Activated CD4-positive, alpha-beta T cell treated with anti-CD3 and anti-CD28 coated beads, Interleukin-2, Interleukin-6, amounts not matched to agents 100 ng/mL and 50 ng/mL, durations not matched to agents 16 hours and 8 hours (primary cell): ENCODE measurements around the gene PACSIN2.
A peak's percentile ranks its signal among the peaks of the same experiment; 100 is the strongest.

Experiments used
- DNase-seq: peaks from one replicate; pipeline ENCODE4 v3.0.0-alpha.2; 2020

PACSIN2 gene

GRCh38 chr22:42855721-42856120, 159.2 kb downstream of the PACSIN2 start:
- no peak for DNase-seq

- DNase-seq: no peak
Measured at GRCh38 chr22:42855211-42855610, 159.7 kb downstream of the PACSIN2 start.

DNA sequence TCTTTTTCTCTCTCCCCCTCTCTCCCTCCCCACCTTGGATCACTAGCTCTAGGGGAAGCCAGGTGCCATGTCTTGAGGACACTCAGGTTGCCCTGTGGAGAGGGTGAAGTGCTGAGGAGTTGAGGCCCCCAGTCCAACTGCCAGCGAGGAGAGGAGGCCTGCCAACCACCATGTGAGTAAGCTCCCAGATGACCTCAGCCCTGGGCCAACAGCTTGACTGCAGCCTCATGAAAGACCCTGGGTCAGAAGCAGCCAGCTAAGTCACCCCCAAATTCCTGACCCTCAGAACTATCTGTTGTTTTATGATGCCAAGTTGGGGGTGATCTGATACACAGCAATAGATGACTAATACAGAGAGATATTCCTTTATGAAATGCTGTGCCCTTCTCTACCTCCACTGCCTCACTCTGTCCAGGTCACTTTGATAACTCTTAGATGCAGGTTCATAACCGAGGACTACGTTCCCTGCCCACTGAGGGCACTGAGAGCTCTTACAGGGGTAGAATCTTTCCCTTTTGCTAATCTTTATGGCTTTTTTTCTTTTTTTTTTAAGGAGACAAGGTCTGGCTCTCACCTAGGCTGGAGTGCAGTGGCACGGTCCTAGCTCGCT, 165.9 kb downstream of the PACSIN2 start:
- DNase-seq: no peak

- DNase-seq: no peak
Measured at GRCh38 chr22:42847110-42847509, 167.8 kb downstream of the PACSIN2 start.

GRCh38 chr22:42844756-42845155, 170.2 kb downstream of the PACSIN2 start:
- DNase-seq: no peak

DNA sequence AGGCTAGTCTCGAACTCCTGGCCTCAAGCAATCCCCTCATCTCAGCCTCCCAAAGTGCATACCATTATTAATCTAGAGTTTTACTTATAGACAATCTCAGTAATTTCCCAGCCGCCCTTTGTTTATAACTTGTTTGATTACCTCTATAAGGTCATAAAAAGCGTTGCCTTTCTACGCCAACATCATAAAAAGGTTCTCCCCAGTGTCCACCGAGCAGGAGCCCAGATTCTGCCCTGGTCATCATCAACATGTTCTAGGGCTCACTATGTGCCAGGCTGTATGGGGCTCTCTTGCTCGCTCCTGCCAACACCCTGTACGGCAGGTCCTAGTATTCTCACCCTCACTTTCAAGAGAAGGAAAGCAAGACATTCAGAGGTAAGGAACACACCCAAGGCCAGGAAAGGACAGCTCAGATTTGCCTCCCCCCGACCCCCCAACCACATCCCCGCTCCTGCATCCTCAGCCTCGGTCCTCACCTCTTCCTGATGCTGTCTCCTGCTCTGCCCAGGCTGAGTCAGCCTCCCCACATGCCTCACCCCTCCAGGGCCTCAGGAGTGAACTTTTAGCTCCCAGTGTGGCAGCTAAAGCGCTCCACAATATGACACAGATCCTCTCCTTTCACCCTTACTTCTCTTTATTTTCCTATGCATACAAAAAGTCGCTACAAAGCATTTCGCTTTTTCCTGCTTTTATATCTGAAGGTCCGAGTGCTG, 172.1 kb downstream of the PACSIN2 start:
- DNase-seq: no peak

GRCh38 chr22:42841444-42841843, 173.5 kb downstream of the PACSIN2 start:
- no peak for DNase-seq

- no peak for DNase-seq
Measured at GRCh38 chr22:42837556-42837955, 177.4 kb downstream of the PACSIN2 start.

GRCh38 chr22:42836026-42836425, 178.9 kb downstream of the PACSIN2 start:
- DNase-seq: no peak

- peak; percentile 8 for DNase-seq
Measured at GRCh38 chr22:42834177-42834949, 180.6 kb downstream of the PACSIN2 start.

DNA sequence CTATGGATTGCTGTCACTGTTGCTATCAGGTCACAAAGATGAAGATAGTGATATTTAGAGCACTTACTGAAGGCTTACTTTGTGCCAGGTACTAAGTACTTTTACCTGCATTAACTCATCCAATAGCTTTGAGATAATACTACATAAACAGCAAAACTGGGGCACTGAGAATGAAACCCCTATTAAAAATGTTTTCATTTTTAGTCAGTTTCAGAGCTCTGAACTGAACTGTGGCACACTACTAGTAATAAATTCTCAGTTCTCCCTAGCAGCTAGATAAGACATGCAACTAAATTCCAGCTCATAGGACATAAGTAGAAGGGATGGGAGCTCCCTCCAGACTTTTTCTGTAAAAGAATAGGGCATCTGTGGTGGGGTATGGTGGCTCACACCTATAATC, 181.8 kb downstream of the PACSIN2 start:
- no peak for DNase-seq

DNA sequence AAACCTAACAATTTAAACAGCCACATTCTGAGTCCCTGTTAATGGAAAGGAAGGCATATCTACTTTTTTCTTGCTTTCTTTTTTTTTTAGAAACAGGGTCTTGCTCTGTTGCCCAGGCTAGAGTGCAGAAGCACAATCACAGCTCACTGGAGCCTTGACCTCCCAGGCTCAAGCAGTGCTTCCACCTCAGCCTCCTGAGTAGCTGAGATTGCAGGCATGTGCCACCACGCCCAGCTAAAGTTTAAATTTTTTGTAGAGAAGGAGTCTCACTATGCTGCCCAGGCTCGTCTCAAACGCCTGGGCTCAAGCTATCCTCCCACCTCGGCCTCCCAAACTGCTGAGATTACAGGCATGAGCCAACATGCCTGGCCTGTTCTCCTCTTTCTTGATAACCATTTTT, 183.2 kb downstream of the PACSIN2 start:
- DNase-seq: no peak

DNA sequence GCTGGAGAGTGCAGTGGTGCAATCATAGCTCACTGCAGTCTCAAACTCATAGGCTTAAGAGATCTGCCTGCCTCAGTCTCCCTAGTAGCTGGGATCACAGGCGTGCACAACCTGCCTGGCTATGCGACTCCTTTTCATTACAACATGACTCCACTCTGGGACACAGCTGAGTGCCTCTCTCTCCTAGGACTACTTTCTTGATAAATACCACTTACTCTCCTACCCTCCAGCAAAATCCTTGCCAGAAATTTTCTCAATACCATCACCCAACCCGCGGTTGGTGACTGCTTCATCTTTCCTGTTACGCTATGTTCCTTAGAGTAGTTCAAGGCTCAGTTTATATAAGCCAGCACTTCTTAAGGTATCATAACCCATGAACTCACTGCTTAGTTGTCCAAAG, 184.8 kb downstream of the PACSIN2 start:
- DNase-seq: no peak

DNA sequence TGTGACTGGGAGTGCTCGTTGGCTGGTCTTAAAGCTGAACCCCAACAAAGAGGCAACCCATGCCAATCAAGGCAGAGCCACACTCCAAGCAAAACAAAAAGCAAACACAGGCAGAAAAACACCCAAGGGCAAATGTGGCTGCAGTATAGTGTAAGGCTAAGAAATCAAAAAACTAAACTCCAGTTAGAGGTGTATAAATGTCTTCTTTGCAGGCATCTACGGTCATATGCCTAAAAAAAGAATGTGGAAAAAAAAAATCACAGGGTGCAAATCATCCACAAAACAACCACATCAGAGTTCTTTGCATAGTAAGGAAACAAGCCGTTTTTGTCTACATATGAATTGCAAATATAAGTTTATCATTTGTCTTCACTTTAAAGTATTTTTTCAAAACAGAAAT, 185.6 kb downstream of the PACSIN2 start:
- no peak for DNase-seq

GRCh38 chr22:42825796-42826195, 189.2 kb downstream of the PACSIN2 start:
- no peak for DNase-seq

DNA sequence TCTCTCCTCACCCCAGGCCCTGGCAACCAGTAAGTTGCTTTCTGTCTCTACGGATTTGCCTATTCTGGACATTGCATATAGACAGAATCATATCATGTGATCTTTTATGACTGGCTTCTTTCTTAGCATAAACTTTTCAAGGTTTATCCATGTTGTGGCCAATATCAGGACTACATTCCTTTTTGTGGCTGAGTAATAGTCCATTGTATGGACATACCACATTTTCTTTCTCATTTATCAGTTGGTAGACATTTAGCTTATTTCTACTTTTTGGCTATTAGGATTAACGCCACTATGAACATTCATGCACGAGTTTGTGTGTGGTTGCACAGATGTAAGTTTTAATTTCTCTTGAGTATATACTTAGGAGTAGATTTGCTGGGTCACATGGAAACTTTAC, 193.6 kb downstream of the PACSIN2 start:
- DNase-seq: no peak

- DNase-seq: no peak
Measured at GRCh38 chr22:42820045-42820763, 194.7 kb downstream of the PACSIN2 start.
